GM18870 (cell line): ENCODE results near the gene KRT7.

ENCODE experiments used
- ATAC-seq: cut with Tn5 transposase; IDR thresholded peaks from one replicate; pipeline ENCODE4 v1.9.1; 2021; ENCODE audit warnings: moderate library complexity; ENCODE audit not compliant: unreplicated experiment

Gene KRT7

DNA sequence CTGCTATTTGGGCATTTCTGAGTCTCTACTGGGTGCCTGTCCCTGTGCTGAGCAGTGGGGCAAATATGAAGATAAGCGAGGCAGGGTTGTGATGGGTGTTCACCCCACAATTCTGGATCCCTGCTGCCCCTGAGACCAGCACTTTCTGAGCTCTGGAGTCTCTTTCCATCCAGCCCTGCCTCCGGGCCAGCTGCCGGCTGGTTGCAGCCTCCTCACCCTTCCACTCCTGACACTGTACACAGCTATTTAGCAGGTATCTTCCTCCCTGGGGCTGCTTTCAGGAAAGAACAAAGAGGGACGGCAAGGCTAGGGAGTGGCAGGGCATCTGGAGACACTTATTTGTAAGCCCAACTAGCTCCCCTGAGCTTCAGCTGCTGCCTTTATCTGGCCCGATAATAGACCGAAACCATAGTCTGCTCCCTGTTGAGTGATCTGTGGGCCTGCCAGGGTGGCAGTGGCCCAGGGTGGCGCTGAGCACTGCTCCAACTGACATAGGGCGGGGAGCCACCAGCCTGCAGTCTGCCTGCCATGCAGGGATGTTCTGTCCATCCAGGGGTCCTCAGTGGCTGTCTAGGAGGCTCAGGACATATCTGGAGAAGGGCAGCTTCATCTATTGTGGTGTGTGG is 33.6 kb upstream of the KRT7 start:
- ATAC-seq, result no peak

DNA sequence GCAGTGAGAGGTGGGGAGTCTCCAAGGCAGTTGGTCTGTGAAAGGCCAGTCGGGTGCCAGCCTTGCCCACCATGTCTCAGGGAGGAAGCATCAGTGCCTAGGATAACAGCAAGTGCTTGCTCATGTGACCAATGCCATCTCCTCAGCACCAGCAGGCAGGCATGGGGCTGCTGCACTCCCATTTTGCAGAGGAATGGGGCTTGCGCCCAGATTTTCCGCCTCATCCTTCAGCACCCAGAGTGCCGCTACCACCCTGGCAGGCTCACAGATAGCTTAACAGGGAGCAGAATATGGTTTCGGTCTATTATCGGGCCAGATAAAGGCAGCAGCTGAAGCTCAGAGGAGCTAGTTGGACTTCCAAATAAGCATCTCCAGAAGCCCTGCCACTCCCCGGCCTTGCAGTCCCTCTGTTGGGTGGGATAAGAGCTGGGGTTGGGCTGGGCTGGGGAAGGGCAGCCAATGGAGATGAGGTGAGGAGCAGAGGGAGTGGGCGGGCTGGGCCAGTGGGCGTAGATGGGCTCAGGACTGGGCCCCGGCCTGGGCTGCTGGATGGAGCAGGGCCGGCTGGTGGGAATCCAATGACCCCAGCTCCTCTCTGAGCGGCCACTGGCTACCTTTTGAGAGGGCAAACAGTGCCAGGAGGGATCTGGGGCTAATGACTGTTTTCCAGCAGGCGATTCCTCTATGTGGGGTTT is 32.8 kb upstream of the KRT7 start:
- ATAC-seq, result no peak

GRCh38 chr12:52200781-52201450 is 32.1 kb upstream of the KRT7 start:
- no peak for ATAC-seq

GRCh38 chr12:52201451-52201839 is 31.6 kb upstream of the KRT7 start:
- ATAC-seq, result no peak

GRCh38 chr12:52202361-52203078 is 30.5 kb upstream of the KRT7 start:
- no peak for ATAC-seq

DNA sequence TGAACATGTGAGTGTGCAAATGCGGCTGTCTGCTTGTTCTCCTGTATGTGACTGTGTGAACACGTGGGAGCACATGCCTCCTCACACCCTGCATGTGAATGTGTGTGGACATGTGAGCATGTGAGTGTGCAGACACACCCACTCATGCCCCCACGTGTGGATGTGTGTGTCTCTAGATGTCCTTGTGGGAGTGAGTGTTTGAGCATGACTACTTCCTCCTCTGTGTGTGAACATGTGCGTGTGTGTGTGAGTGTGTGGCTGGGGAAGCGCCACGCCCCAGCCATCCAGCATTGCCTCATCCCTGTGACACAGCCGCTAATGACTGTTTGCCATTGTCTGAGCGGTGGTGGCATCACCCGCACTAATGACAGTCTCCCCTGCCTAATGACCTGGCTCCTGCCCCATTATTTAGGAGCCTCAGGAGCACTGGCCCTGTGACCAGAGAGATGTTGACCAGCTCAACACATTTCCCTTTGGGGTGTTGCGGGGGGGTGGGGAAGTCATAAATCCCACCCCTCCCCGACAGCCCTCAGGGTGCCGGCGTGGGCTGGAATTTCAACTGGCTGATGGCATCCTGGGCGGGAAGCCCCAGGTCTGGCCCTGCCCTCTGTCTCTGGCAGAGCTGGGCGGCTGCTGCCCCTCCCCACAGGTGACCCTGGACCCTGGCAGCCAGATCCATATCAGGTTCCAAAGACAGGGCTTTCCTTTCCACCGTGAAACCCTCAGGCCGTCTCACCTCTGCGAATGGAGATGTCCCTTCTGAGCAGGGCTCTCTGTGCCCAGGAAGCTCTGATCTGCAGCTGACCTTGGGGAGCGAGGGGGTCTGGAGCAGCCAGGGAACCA is 29.7 kb upstream of the KRT7 start:
- ATAC-seq, result no peak

- ATAC-seq, result no peak
Measured at GRCh38 chr12:52204095-52204930, 28.7 kb upstream of the KRT7 start.

GRCh38 chr12:52204931-52205505 is 28.0 kb upstream of the KRT7 start:
- no peak for ATAC-seq

- no peak for ATAC-seq
Measured at GRCh38 chr12:52205612-52206303, 27.3 kb upstream of the KRT7 start.

- ATAC-seq, result no peak
Measured at GRCh38 chr12:52206304-52207040, 26.6 kb upstream of the KRT7 start.

DNA sequence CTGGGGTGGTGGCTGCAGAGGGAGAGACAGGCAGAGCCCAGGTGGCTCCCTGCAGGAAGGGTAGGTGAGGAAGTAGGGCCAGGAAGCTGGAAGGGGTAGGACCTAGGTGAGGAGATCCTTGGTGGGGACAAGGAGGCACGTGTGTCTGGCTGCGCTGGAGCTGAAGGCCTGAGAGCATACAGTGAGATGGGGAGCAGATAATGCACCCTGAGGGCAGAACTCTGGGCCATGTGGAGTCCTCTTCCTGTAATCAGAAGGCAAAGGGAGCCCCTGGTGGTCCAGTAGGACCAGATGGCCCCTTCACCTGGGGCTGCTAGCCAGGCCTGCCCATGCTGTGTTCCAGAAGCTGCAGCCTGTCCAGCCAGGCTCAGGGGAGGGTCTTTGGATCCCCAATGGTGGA is 25.9 kb upstream of the KRT7 start:
- no peak for ATAC-seq

DNA sequence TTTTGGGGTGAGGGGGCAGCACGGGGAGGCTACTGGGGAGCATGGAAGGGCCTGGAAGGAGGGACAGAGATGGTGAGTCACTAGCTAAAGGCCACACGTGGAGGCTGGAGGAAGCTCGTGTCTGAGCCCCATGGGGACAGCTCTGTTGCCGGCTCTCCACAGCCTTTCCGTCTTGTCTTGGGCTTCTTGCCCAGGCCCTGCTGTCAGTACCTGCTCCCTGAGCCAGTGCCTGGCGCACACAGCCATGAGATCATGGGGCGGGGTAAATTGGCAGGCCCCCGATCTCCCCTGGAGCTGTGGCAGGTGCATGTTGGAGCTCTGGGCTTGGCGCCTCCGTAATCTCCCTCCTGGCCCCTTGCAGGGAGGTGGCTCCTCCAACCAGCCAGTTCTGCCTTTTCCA is 25.1 kb upstream of the KRT7 start:
- ATAC-seq, result no peak

DNA sequence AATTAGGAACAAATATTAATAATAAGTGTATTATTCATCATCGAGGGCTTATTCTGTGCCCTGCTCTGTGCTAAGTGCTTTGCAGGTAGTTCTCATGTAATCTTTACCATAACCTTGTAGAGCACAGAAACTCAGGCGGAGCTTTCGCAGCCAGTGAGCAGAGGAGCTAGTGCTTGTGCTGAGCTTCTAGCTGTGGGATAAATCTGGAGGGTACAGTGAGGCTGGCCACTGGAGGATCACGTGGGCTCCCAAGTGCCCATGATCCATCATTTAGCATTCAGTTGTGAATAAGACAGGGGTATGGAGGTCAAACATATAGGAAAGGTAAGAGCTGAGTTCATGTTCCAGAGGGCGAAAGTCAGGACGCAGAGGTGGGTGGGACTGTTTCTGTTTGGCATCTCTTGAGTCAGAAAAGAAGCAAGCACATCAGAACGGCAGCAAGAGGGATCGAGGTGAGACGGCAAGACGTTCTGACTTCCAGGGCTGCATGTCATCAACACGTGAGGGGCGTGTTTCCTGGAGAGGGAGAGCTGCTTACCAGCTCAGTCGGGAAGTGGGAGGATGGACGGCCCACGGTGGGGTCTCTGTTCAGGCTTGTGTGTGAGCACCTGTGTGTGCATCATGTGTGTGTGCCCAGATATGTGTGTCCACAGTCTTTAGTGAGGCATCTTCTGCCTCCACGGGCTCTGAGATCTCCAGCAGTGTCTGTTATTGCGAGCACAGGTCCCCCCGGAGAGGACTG is 24.4 kb upstream of the KRT7 start:
- ATAC-seq, result no peak

DNA sequence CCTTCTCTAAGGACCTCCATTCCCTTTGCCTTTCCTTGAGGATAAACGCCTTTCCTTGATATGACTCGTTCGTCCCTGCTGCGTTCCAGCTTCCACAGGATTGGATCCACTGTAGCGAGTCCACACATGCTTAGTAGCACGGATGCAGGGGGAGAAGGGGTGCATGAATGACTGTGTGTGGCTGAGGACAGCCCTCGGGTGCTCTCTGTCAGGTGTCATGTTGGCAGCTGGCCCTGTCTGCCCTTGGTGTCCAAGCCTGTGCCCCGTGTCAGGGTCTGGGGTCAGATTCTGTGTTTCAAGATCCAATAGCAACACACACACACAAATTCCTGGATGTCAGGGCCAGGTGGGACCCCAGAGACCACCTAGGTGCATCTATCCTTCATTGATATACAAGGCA is 23.7 kb upstream of the KRT7 start:
- ATAC-seq, result no peak

- ATAC-seq, result no peak
Measured at GRCh38 chr12:52210186-52210924, 22.7 kb upstream of the KRT7 start.

GRCh38 chr12:52210925-52211650 is 22.0 kb upstream of the KRT7 start:
- ATAC-seq, result no peak
